HG03060 (cell line): Measurements from ENCODE around the gene CR1.
"Not testable (repeated sequence)": the region's sequence is repeated elsewhere in the genome, so short reads cannot be mapped to it uniquely, and the experiment has no call there.

Experiments used
- ATAC-seq: cut with Tn5 transposase; IDR thresholded peaks from one replicate; pipeline ENCODE4 v1.9.1; 2021; ENCODE audit warnings: low read depth, moderate number of reproducible peaks; ENCODE audit not compliant: unreplicated experiment

CR1 gene

DNA sequence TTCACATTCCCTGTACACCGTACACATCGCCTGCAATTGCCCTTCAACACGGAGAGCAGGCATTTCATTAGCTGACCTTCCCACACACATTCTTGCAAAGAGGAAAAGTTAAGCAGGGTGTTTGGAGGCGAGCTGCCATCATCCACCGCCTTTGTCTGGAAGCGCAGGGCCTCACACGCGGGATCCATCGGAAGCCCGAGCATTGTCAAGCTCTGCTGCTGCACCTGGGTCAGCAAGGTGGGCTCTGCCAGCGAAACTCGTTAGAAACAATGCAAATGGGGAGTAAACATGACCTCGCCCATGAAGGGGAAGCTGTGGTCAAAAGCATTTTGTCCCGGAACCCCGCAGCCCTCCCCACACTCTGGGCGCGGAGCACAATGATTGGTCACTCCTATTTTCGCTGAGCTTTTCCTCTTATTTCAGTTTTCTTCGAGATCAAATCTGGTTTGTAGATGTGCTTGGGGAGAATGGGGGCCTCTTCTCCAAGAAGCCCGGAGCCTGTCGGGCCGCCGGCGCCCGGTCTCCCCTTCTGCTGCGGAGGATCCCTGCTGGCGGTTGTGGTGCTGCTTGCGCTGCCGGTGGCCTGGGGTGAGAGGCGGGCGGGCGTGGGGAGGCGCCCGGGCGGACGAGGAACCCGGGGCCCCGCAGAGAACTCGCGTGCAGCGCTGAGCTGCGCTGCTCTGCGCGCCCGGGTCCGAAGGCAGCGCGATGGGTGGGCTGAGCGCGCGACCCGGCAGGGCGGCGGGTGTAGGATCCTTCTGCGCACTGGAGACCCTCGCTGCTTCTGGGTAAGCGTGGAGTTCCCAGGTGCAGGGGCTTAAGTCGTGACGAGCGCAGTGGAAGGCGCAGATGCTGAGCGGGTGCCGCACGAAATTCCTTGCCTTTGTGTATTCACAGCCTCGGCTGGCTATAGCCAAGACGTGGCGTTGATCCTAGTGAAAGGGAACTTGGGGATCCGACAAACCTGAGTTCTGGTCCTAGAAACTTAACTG lies at the start of gene CR1:
Gene CR1, plus strand, starts transcription at position 357 of the 992 bp plus-strand sequence. Its CDS starts 111 bp downstream, at position 468.
- no peak for ATAC-seq

GRCh38 chr1:207453710-207454045 lies 42.3 kb upstream of the CR1 start:
- ATAC-seq: no peak

DNA sequence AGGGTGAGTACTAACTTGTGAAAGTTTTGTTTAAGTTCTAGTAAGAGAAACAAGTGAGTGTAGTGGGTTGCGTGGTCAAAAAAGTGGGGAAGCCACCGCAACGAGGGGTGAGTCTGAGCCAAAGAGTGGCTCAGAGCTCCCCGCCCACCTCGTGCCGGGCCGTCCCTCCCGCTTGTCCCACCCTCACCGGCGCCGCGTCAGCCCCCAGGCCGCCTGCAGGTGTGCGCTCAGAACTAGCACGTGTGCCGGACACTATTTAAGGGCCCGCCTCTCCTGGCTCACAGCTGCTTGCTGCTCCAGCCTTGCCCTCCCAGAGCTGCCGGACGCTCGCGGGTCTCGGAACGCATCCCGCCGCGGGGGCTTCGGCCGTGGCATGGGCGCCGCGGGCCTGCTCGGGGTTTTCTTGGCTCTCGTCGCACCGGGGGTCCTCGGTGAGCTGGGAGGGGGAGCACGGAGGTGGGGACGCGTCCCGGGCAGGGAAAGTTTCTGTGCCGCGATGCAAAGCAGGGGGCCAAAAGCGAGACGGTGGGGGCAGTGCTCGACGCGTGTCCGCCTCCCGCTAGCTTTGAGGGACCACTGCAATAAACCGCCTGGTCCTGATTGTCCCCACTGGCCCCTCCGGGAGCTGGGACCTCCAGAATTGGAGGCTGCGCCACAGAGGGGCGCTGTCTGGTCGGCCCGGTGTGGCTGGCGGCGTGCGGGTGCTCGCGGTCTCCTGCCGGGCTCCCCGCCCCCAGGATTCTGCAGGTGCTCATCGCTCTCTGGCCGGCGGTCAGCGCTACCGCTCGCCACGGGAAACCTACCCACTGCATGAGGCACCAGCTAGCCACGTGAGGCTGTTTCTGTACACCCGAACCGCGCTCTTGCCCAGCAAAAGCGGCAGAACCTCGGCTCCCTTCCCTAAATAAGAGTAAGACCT lies 41.7 kb upstream of the CR1 start, which contains the start of gene CR2:
Gene CR2, plus strand, starts transcription at position 283 of the 919 bp plus-strand sequence. Its CDS starts 91 bp downstream, at position 374.
- ATAC-seq: peak; percentile 50

GRCh38 chr1:207455183-207455754 lies 40.7 kb upstream of the CR1 start:
- no peak for ATAC-seq

DNA sequence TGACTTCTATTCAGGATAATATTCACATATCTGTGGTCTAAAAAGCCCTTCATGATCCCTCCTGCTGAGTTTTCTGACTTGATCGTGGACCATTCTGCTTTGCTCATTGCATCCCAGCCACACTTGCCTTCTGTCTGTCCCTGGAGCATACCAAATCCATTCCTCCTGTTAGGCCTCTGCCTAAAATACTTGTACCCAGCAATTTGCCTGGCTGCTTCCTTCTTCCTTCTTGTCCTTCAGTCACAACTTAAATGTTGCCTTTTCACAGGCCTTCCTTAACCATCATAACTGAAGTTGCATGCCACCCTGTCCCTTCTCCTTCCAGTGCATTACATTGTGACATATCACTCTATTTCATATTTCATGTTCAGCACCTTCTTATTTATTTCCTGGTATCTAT lies 37.5 kb upstream of the CR1 start:
- ATAC-seq: no peak

- no peak for ATAC-seq
These were observed 36.9 kb upstream of the CR1 start for GRCh38 chr1:207459008-207459407.

GRCh38 chr1:207461649-207462048 lies 34.3 kb upstream of the CR1 start:
- ATAC-seq: no peak

DNA sequence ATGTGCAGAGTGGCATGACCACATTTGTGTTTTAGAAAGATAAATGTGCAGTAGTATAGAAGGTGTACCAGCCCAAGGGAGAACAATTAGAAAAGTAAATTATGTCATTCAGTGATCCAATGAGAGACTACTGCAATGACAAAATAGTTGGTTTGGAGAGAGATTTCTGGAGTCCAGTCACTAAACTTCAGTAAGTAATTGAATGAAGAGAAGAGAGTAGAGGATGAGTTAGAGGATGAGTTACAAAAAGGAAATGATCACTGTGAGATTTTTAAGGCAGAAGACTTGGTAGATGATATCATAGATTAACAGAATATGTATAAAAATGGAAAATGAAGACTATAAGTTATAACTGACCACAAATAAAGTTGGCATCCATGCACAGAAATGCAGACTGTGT lies 33.4 kb upstream of the CR1 start:
- ATAC-seq: no peak

GRCh38 chr1:207463021-207463420 lies 32.9 kb upstream of the CR1 start:
- ATAC-seq: no peak

GRCh38 chr1:207463571-207463970 lies 32.4 kb upstream of the CR1 start:
- no peak for ATAC-seq

- no peak for ATAC-seq
These were observed 25.0 kb upstream of the CR1 start for GRCh38 chr1:207470927-207471326.

- ATAC-seq: no peak
These were observed 21.7 kb upstream of the CR1 start for GRCh38 chr1:207474210-207474609.

- no peak for ATAC-seq
These were observed 9.8 kb upstream of the CR1 start for GRCh38 chr1:207486198-207486597.

GRCh38 chr1:207487636-207488035 lies 8.3 kb upstream of the CR1 start:
- ATAC-seq: no peak

DNA sequence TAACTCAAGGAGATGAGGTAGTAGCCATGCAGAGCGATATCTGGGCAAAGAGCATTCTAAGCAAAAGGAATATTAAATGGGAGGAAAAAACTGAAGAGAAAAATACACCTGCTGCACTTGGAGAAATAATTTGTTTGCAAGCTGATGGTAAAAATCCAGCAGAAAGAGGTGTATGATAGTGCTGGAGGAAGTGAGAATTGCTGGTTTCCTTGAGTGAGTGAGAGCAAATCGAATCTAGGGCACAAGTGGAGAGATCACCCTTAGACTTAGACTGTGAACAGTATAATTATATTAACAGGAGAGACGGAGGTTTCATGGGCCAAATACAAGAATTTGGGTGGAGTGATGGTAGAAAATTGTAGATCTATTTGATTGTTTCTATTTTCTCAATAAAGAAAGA lies 2.7 kb upstream of the CR1 start:
- no peak for ATAC-seq

DNA sequence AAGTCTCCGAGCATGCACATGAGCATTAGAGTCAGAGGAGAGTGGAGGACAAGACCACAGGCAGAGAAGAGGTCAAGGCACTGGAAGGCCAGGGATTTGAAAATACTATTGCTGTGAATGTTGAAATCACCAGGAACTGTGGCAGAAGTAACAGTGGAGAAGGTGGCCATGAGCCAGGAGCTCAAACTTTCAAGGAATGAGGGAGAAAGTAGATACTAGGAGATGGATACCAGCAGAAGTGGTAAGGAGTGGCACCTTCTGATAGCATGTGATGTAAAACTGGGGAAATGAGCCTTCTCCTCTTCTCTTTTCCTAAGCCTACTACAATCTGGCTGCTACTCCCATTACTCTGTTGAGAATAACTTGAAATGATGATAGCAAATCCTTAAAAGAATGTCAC lies 1.8 kb upstream of the CR1 start:
- no peak for ATAC-seq

DNA sequence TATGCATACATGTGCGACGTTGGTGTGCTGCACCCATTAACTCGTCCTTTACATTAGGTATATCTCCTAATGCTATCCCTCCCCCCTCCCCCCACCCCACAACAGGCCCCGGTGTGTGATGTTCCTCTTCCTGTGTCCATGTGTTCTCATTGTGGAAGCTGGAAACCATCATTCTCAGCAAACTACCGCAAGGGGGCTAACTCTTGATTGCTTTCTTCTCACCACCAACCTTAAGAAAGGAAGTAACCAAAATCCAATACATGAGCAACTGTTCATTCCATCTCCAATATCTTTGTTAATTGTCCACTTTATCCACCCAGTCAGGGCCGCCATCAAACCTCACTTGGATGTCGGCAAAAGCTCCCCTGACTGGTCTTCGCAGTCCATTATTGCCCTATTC lies 676 bp upstream of the CR1 start:
- ATAC-seq: not testable (repeated sequence)

GRCh38 chr1:207497941-207498340 lies 2.0 kb downstream of the CR1 start:
- no peak for ATAC-seq

- peak; percentile 36 for ATAC-seq
These were observed 3.6 kb downstream of the CR1 start for GRCh38 chr1:207499573-207499972.

GRCh38 chr1:207500306-207500705 lies 4.3 kb downstream of the CR1 start:
- no peak for ATAC-seq

GRCh38 chr1:207501071-207501470 lies 5.1 kb downstream of the CR1 start:
- ATAC-seq: no peak
